HepG2 (cell line): ENCODE measurements around the gene EXOC7. TPM values are rescaled to one million over a fixed set of nuclear protein-coding genes. Genes with fewer than 3 reads are reported as not detected.
A peak's percentile ranks its signal among the peaks of the same experiment; 100 is the strongest.

Experiments used
- ARID2 ChIP-seq: sonication (generic); formaldehyde crosslinking; IDR thresholded peaks from 2 replicates; pipeline ENCODE4 v1.8.1; 2022; ENCODE audit warnings: mild to moderate bottlenecking, missing genetic modification reagents, borderline replicate concordance
- GATA4 ChIP-seq: sonication (generic); IDR thresholded peaks from 2 replicates; pipeline ENCODE4 v1.6.1; 2016; ENCODE audit warnings: antibody characterized with exemption, low read depth, borderline replicate concordance
- GPN1 ChIP-seq: sonication (generic); formaldehyde crosslinking; IDR thresholded peaks from 2 replicates; pipeline ENCODE4 v1.5.1; 2020; ENCODE audit warnings: missing genetic modification reagents, borderline replicate concordance
- HDAC1 ChIP-seq: sonication (generic); formaldehyde crosslinking; IDR thresholded peaks from 2 replicates; pipeline ENCODE4 v1.5.1; 2020; ENCODE audit warnings: mild to moderate bottlenecking, missing genetic modification reagents
- MIER2 ChIP-seq: IDR thresholded peaks from 2 replicates; pipeline ENCODE4 v1.6.1; 2016; ENCODE audit warnings: missing biosample characterization, missing genetic modification reagents
- MTF1 ChIP-seq: sonication (generic); formaldehyde crosslinking; IDR thresholded peaks from 2 replicates; pipeline ENCODE4 v1.5.0; 2020; ENCODE audit warnings: missing genetic modification reagents
- NR0B2 ChIP-seq: sonication (generic); formaldehyde crosslinking; IDR thresholded peaks from 2 replicates; pipeline ENCODE4 v1.4.0; 2020; ENCODE audit warnings: mild to moderate bottlenecking, missing genetic modification reagents
- ONECUT2 ChIP-seq: sonication (generic); formaldehyde crosslinking; IDR thresholded peaks from 2 replicates; pipeline ENCODE4 v1.4.0; 2020; ENCODE audit warnings: missing genetic modification reagents
- PBX2 ChIP-seq: IDR thresholded peaks from 2 replicates; pipeline ENCODE4 v1.6.1; 2016; ENCODE audit warnings: control low read depth
- PHF5A ChIP-seq: IDR thresholded peaks from one replicate; pipeline ENCODE4 v1.6.1; 2018; ENCODE audit warnings: low read depth, missing genetic modification reagents; ENCODE audit not compliant: unreplicated experiment
- RCOR2 ChIP-seq: IDR thresholded peaks from 2 replicates; pipeline ENCODE4 v1.6.1; 2016; ENCODE audit warnings: missing biosample characterization, missing genetic modification reagents
- SAFB2 ChIP-seq: sonication (generic); formaldehyde crosslinking; IDR thresholded peaks from 2 replicates; pipeline ENCODE4 v1.5.1; 2020; ENCODE audit warnings: missing genetic modification reagents, low read depth, mild to moderate bottlenecking, borderline replicate concordance
- SRF ChIP-seq: IDR thresholded peaks from 2 replicates; pipeline ENCODE4 v1.6.1; 2011; ENCODE audit warnings: mild to moderate bottlenecking, low read depth, low read length, moderate library complexity
- STAT5B ChIP-seq: sonication (generic); formaldehyde crosslinking; IDR thresholded peaks from 2 replicates; pipeline ENCODE4 v1.4.0; 2020; ENCODE audit warnings: missing genetic modification reagents
- WIZ ChIP-seq: sonication (generic); formaldehyde crosslinking; IDR thresholded peaks from 2 replicates; pipeline ENCODE4 v1.5.1; 2020; ENCODE audit warnings: mild to moderate bottlenecking, missing genetic modification reagents
- ZBTB3 ChIP-seq: sonication (generic); formaldehyde crosslinking; IDR thresholded peaks from 2 replicates; pipeline ENCODE4 v1.4.0; 2020; ENCODE audit warnings: low read depth, mild to moderate bottlenecking, moderate library complexity, missing genetic modification reagents, borderline replicate concordance
- ZBTB4 ChIP-seq: sonication (generic); formaldehyde crosslinking; IDR thresholded peaks from 2 replicates; pipeline ENCODE4 v1.4.0; 2020; ENCODE audit warnings: missing genetic modification reagents, mild to moderate bottlenecking, borderline replicate concordance
- ZBTB43 ChIP-seq: sonication (generic); formaldehyde crosslinking; conservative IDR thresholded peaks from 2 replicates; pipeline ENCODE4 v1.4.0; 2020; ENCODE audit warnings: missing genetic modification reagents
- ZNF234 ChIP-seq: sonication (generic); formaldehyde crosslinking; conservative IDR thresholded peaks from 2 replicates; pipeline ENCODE4 v1.5.1; 2020; ENCODE audit warnings: mild to moderate bottlenecking, missing genetic modification reagents
- ZNF564 ChIP-seq: sonication (generic); formaldehyde crosslinking; IDR thresholded peaks from 2 replicates; pipeline ENCODE4 v1.8.1; 2023; ENCODE audit warnings: mild to moderate bottlenecking, missing genetic modification reagents
- ZNF574 ChIP-seq: sonication (generic); formaldehyde crosslinking; IDR thresholded peaks from 2 replicates; pipeline ENCODE4 v1.4.0; 2020; ENCODE audit warnings: missing genetic modification reagents
- ZNF614 ChIP-seq: IDR thresholded peaks from 2 replicates; pipeline ENCODE4 v1.6.1; 2018; ENCODE audit warnings: missing biosample characterization, missing genetic modification reagents, inconsistent platforms, borderline replicate concordance
- ZSCAN31 ChIP-seq: sonication (generic); formaldehyde crosslinking; IDR thresholded peaks from 2 replicates; pipeline ENCODE4 v1.5.0; 2020; ENCODE audit warnings: low read depth, mild to moderate bottlenecking, missing genetic modification reagents
- polyA plus RNA-seq, 8 experiments: library from polyadenylated mRNA; depleted of rRNA in 3 of 8; stranded (reverse) in 7 of 8; unstranded in 1 of 8; fragments of >200 nt; fragmentation: Illumina TruSeq in 4 of 8; extraction: Trizol in 4 of 8; gene quantifications; 2 replicates each; pipeline versions ENCODE4 v1.2.1 to v1.2.3, GENCODE V29; 2011 to 2016; ENCODE audit warnings: low read depth in 4 of 8, missing spikeins in 1 of 8, mixed read lengths in 1 of 8; ENCODE audit not compliant: insufficient read depth in 1 of 8
- total RNA-seq, 5 experiments: library from RNA; depleted of rRNA; stranded (reverse); fragments of >200 nt; fragmentation: Illumina TruSeq; extraction: Trizol; gene quantifications; 2 replicates each; pipeline ENCODE4 v1.2.3, GENCODE V29; 2016; ENCODE audit warnings: low read depth in 1 of 5

Gene EXOC7
- total and polyA plus RNA-seq, 2 of the 13 experiments (the other 11 are each of a cell fraction or from before 2014, with no cell fraction given) = 86.9 to 116 TPM

GRCh38 chr17:76102944-76103273 lies 678 bp downstream of the EXOC7 start (continued):
- TF ChIP-seq PBX2 (no peak), ZNF574 (no peak), SRF (no peak), WIZ (CRISPR knock-in tag) (no peak), STAT5B (CRISPR knock-in tag) (no peak), RCOR2 (no peak), ZBTB3 (no peak; the same call in 1 of the 2 replicates), MIER2 (CRISPR knock-in tag) (no peak), ZBTB4 (no peak), HDAC1 (no peak), NR0B2 (CRISPR knock-in tag) (no peak), GPN1 (CRISPR knock-in tag) (0 out of 2 replicates have a peak, but pooled peaks have one; percentile 46), ZNF614 (0 out of 2 replicates have a peak, but pooled peaks have one; percentile 37), MTF1 (no peak), ONECUT2 (CRISPR knock-in tag) (no peak), ZNF234 (CRISPR knock-in tag) (no peak), PHF5A (CRISPR knock-in tag) (no peak), ARID2 (CRISPR knock-in tag) (no peak), ZBTB43 (CRISPR knock-in tag) (no peak), ZNF564 (CRISPR knock-in tag) (no peak), ZSCAN31 (CRISPR knock-in tag) (0 out of 2 replicates have a peak, but pooled peaks have one; percentile 4), GATA4 (no peak), SAFB2 (CRISPR knock-in tag) (no peak)
